Activated CD4-positive, alpha-beta T cell treated with anti-CD3 and anti-CD28 coated beads for 4 hours (primary cell): ENCODE measurements around the gene ERICH2.
A peak's percentile ranks its signal among the peaks of the same experiment; 100 is the strongest.
"Not testable (repeated sequence)": the region's sequence is repeated elsewhere in the genome, so short reads cannot be mapped to it uniquely, and the experiment has no call there.

ENCODE experiments used
- DNase-seq, 2 donors: peaks; one replicate each; pipeline ENCODE4 v3.0.0-alpha.2; 2020

The ERICH2 gene

GRCh38 chr2:170770008-170770605 is at the start of gene ERICH2:
ERICH2 (plus strand) TSS chr2:170770378; CDS start chr2:170770682, 304 bp downstream.
- peak; percentile 24 to 38 for DNase-seq

GRCh38 chr2:170721678-170722077 is 48.5 kb upstream of the ERICH2 start:
- DNase-seq = no peak

GRCh38 chr2:170722301-170722700 is 47.9 kb upstream of the ERICH2 start:
- no peak for DNase-seq

- no peak for DNase-seq
Measured at GRCh38 chr2:170723446-170723958, 46.7 kb upstream of the ERICH2 start.

- DNase-seq = no peak
Measured at GRCh38 chr2:170733798-170734600, 36.2 kb upstream of the ERICH2 start.

- DNase-seq = not testable (repeated sequence)
Measured at GRCh38 chr2:170734601-170735000, 35.6 kb upstream of the ERICH2 start.

- no peak for DNase-seq
Measured at GRCh38 chr2:170736628-170737027, 33.5 kb upstream of the ERICH2 start.

- no peak for DNase-seq
Measured at GRCh38 chr2:170737406-170737805, 32.8 kb upstream of the ERICH2 start.

- DNase-seq = no peak
Measured at GRCh38 chr2:170737821-170738220, 32.4 kb upstream of the ERICH2 start.

GRCh38 chr2:170739048-170739447 is 31.1 kb upstream of the ERICH2 start:
- DNase-seq = no peak

- DNase-seq = no peak
Measured at GRCh38 chr2:170739507-170740046, 30.6 kb upstream of the ERICH2 start.

GRCh38 chr2:170740660-170741059 is 29.5 kb upstream of the ERICH2 start:
- no peak for DNase-seq

- DNase-seq = no peak
Measured at GRCh38 chr2:170742000-170742399, 28.2 kb upstream of the ERICH2 start.

GRCh38 chr2:170742896-170743529 is 27.2 kb upstream of the ERICH2 start:
- DNase-seq = no peak

- no peak for DNase-seq
Measured at GRCh38 chr2:170743530-170744239, 26.5 kb upstream of the ERICH2 start.

GRCh38 chr2:170744248-170745002 is 25.8 kb upstream of the ERICH2 start:
- DNase-seq = no peak

- no peak for DNase-seq
Measured at GRCh38 chr2:170745305-170745704, 24.9 kb upstream of the ERICH2 start.

- DNase-seq = no peak
Measured at GRCh38 chr2:170747921-170748320, 22.3 kb upstream of the ERICH2 start.

- not testable (repeated sequence) for DNase-seq
Measured at GRCh38 chr2:170751555-170751954, 18.6 kb upstream of the ERICH2 start.

- no peak for DNase-seq
Measured at GRCh38 chr2:170761572-170761971, 8.6 kb upstream of the ERICH2 start.

- DNase-seq = no peak
Measured at GRCh38 chr2:170762760-170763159, 7.4 kb upstream of the ERICH2 start.

- no peak for DNase-seq
Measured at GRCh38 chr2:170763232-170763631, 6.9 kb upstream of the ERICH2 start.
